GM20431 (cell line): ENCODE data around the gene DLG2.
"Not testable (repeated sequence)": the region's sequence is repeated elsewhere in the genome, so short reads cannot be mapped to it uniquely, and the experiment has no call there.

Experiments
- in situ Hi-C: fragments of 300-500 bp; cut with MseI, MboI; formaldehyde crosslinking; loops from one replicate; pipeline ENCODE4 v1.15.0; 2020; ENCODE audit warnings: low sequenced_read_pairs; ENCODE audit not compliant: unreplicated experiment

DLG2 gene

GRCh38 chr11:85086504-85087284, 540.5 kb downstream of the DLG2 start:
- in situ Hi-C loops: no loop called here

GRCh38 chr11:85076535-85077330, 550.4 kb downstream of the DLG2 start:
- in situ Hi-C loops: no loop called here

GRCh38 chr11:85062659-85063058, 564.5 kb downstream of the DLG2 start:
- in situ Hi-C loops: no loop called here

- in situ Hi-C loops: no loop called here
Observed at GRCh38 chr11:85052636-85053035, 574.5 kb downstream of the DLG2 start.

- in situ Hi-C loops: no loop called here
Observed at GRCh38 chr11:85048801-85049200, 578.3 kb downstream of the DLG2 start.

GRCh38 chr11:85045716-85046115, 581.4 kb downstream of the DLG2 start:
- in situ Hi-C loops: no loop called here

GRCh38 chr11:85044911-85045310, 582.2 kb downstream of the DLG2 start:
- in situ Hi-C loops: no loop called here

GRCh38 chr11:85042361-85042760, 584.8 kb downstream of the DLG2 start:
- in situ Hi-C loops: no loop called here

GRCh38 chr11:85040166-85040565, 587.0 kb downstream of the DLG2 start:
- in situ Hi-C loops: no loop called here

GRCh38 chr11:85029964-85030363, 597.2 kb downstream of the DLG2 start:
- in situ Hi-C loops: no loop called here

- in situ Hi-C loops: no loop called here
Observed at GRCh38 chr11:85028329-85029101, 598.6 kb downstream of the DLG2 start.

GRCh38 chr11:85027346-85027745, 599.8 kb downstream of the DLG2 start:
- in situ Hi-C loops: no loop called here

- in situ Hi-C loops: no loop called here
Observed at GRCh38 chr11:85021058-85021457, 606.1 kb downstream of the DLG2 start.

GRCh38 chr11:84993386-84993785, 633.8 kb downstream of the DLG2 start:
- in situ Hi-C loops: no loop called here

- in situ Hi-C loops: no loop called here
Observed at GRCh38 chr11:84990141-84990540, 637.0 kb downstream of the DLG2 start.

- in situ Hi-C loops: not testable (repeated sequence)
Observed at GRCh38 chr11:84987686-84988187, 639.4 kb downstream of the DLG2 start.

GRCh38 chr11:84981301-84981700, 645.8 kb downstream of the DLG2 start:
- in situ Hi-C loops: no loop called here

- in situ Hi-C loops: no loop called here
Observed at GRCh38 chr11:84969103-84969502, 658.0 kb downstream of the DLG2 start.

- in situ Hi-C loops: no loop called here
Observed at GRCh38 chr11:84965484-84965883, 661.7 kb downstream of the DLG2 start.

GRCh38 chr11:84963240-84963639, 663.9 kb downstream of the DLG2 start:
- in situ Hi-C loops: no loop called here
